ENCODE measurements around the gene SH3PXD2B.

- TF ChIP-seq CTCF (IDR thresholded peaks at IDR 0.05) (no peak), POLR2A (IDR thresholded peaks at IDR 0.05) (no peak)
Measured at GRCh38 chr5:172493002-172493401, 38.7 kb upstream of the SH3PXD2B start.

Data from thyroid gland (tissue), 4 donors.